ENCODE measurements around the gene FCSK.

GRCh38 chr16:70442344-70442743 is 12.1 kb upstream of the FCSK start:
- TF ChIP-seq POLR2A (IDR thresholded peaks at IDR 0.05): no peak
- TF ChIP-seq, protein P1, sequence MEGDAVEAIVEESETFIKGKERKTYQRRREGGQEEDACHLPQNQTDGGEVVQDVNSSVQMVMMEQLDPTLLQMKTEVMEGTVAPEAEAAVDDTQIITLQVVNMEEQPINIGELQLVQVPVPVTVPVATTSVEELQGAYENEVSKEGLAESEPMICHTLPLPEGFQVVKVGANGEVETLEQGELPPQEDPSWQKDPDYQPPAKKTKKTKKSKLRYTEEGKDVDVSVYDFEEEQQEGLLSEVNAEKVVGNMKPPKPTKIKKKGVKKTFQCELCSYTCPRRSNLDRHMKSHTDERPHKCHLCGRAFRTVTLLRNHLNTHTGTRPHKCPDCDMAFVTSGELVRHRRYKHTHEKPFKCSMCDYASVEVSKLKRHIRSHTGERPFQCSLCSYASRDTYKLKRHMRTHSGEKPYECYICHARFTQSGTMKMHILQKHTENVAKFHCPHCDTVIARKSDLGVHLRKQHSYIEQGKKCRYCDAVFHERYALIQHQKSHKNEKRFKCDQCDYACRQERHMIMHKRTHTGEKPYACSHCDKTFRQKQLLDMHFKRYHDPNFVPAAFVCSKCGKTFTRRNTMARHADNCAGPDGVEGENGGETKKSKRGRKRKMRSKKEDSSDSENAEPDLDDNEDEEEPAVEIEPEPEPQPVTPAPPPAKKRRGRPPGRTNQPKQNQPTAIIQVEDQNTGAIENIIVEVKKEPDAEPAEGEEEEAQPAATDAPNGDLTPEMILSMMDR (IDR thresholded peaks at IDR 0.05): no peak

All from body of pancreas (tissue), 4 donors.